ENCODE data around the gene CMIP. TPM values are rescaled to one million over a fixed set of nuclear protein-coding genes. Genes with fewer than 3 reads are reported as not detected.

Gene CMIP
- total and polyA plus RNA-seq, 3 experiments from 2014 or later, result 1.0 to 24.4 (median 23.6) TPM

- ChIA-PET CTCF (no interaction called here), POLR2A (no interaction called here)
- H3K27ac ChIP-seq (ENCODE audit: low read depth, low read length), result no peak overlapping the region
- Mint-ChIP-seq H3K36me3 (peaks cover 0 to 38% (median 9%) of the 10 kb centered on the region in 3 donors), H3K4me1 (peaks cover 18 to 50% (median 45%) of the 10 kb centered on the region in 3 donors), H3K27ac (peak overlapping the region in 2 of 8 donors; percentile 37 to 64), H3K4me3 (no peak overlapping the region), H3K9me3 (no peaks in the 10 kb centered on the region), H3K27me3 (peaks cover 0 to 1% of the 10 kb centered on the region in 2 donors)
- H3K4me3 ChIP-seq (ENCODE audit: low read length), result no peak overlapping the region
- H3K36me3 ChIP-seq (ENCODE audit: insufficient read depth, low read length), result no peaks in the 10 kb centered on the region
- no peaks in the 10 kb centered on the region for H3K4me1 ChIP-seq (ENCODE audit: insufficient read depth, low read length)
- no peak for DNase-seq
- no peaks in the 10 kb centered on the region for H3K27me3 ChIP-seq (ENCODE audit: insufficient read depth, low read length, poor library complexity, severe bottlenecking)
- no peaks in the 10 kb centered on the region for H3K9me3 ChIP-seq (ENCODE audit: low read length)
Observed at GRCh38 chr16:81587626-81588160, 143.1 kb downstream of the CMIP start.

- peak overlapping the region in 6 of 8 donors; percentile 26 to 86 (median 62) for H3K27ac Mint-ChIP-seq
- CTCF ChIA-PET, result interaction anchor here (0.7 kb wide), 1 partner anchor 224 kb away, joined by 3 read pairs; no protein-coding TSS in a partner anchor
Observed at GRCh38 chr16:81588326-81589081, 143.9 kb downstream of the CMIP start.

DNA sequence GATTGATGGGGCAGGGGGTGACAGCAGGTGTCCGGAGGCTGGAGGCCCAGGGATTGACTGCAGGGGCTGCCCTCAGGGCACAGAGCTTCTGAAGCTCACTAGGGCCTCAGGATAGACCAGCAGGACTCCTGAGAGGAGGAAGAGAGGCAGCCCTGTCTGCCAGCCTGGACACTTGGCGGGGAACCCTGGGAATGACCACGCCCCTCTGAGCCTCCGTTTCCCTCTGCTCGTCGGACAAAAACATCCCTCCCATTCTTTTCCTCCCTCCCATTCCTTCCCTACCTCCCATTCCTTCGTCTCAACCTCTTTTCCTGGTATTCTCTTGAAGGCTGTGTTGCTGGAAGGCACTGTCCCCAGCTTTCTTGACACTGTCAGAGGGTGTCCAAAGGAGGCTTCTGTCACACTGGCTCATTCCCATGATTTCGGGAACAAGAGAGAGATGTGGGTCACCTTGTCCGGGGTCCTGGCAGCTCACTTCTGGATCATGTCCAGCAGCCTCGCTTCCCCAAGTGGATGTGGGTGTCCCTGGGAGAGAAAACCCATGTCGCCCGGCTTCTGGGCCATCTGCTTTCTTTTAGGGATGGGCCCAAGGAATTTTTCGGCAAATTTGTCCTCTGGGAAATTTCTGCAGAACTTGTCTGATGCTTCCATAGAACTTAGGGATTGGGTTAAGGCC is 145.5 kb downstream of the CMIP start:
- peaks cover 17 to 48% (median 36%) of the 10 kb centered on the region in 3 donors for H3K4me1 Mint-ChIP-seq
- peak overlapping the region in 2 of 8 donors; percentile 11 to 34 for H3K27ac Mint-ChIP-seq
- Histone ChIP-seq H3K4me3 (ENCODE audit: low read length) (no peak overlapping the region), H3K36me3 (ENCODE audit: insufficient read depth, low read length) (no peaks in the 10 kb centered on the region), H3K9me3 (ENCODE audit: low read length) (no peaks in the 10 kb centered on the region), H3K4me1 (ENCODE audit: insufficient read depth, low read length) (no peaks in the 10 kb centered on the region), H3K27me3 (ENCODE audit: insufficient read depth, low read length, poor library complexity, severe bottlenecking) (no peaks in the 10 kb centered on the region), H3K27ac (ENCODE audit: low read depth, low read length) (no peak overlapping the region)
- no peak for DNase-seq
- POLR2A ChIA-PET, result no interaction called here
- no peaks in the 10 kb centered on the region for H3K27me3 Mint-ChIP-seq
- H3K9me3 Mint-ChIP-seq, result no peaks in the 10 kb centered on the region
- peaks cover 0 to 25% (median 4%) of the 10 kb centered on the region in 3 donors for H3K36me3 Mint-ChIP-seq
- CTCF ChIA-PET, result no interaction called here
- H3K4me3 Mint-ChIP-seq, result no peak overlapping the region

More at GRCh38 chr16:81588326-81589081, 143.9 kb downstream of the CMIP start:
- Mint-ChIP-seq H3K4me3 (no peak overlapping the region), H3K4me1 (peaks cover 17 to 51% (median 39%) of the 10 kb centered on the region in 3 donors), H3K36me3 (peaks cover 0 to 31% (median 9%) of the 10 kb centered on the region in 3 donors), H3K27me3 (peaks cover 0 to 1% of the 10 kb centered on the region in 2 donors), H3K9me3 (no peaks in the 10 kb centered on the region)
- Histone ChIP-seq H3K36me3 (ENCODE audit: insufficient read depth, low read length) (no peaks in the 10 kb centered on the region), H3K9me3 (ENCODE audit: low read length) (no peaks in the 10 kb centered on the region), H3K4me1 (ENCODE audit: insufficient read depth, low read length) (no peaks in the 10 kb centered on the region), H3K27me3 (ENCODE audit: insufficient read depth, low read length, poor library complexity, severe bottlenecking) (no peaks in the 10 kb centered on the region), H3K27ac (ENCODE audit: low read depth, low read length) (no peak overlapping the region), H3K4me3 (ENCODE audit: low read length) (no peak overlapping the region)
- POLR2A ChIA-PET, result no interaction called here
- no peak for DNase-seq

GRCh38 chr16:81590714-81591544 is 146.3 kb downstream of the CMIP start:
- no peak overlapping the region for H3K27ac ChIP-seq (ENCODE audit: low read depth, low read length)
- H3K36me3 ChIP-seq (ENCODE audit: insufficient read depth, low read length), result no peaks in the 10 kb centered on the region
- no peaks in the 10 kb centered on the region for H3K9me3 Mint-ChIP-seq
- peaks cover 16 to 50% (median 36%) of the 10 kb centered on the region in 3 donors for H3K4me1 Mint-ChIP-seq
- H3K27me3 Mint-ChIP-seq, result no peaks in the 10 kb centered on the region
- DNase-seq, result no peak
- no peaks in the 10 kb centered on the region for H3K27me3 ChIP-seq (ENCODE audit: insufficient read depth, low read length, poor library complexity, severe bottlenecking)
- H3K4me1 ChIP-seq (ENCODE audit: insufficient read depth, low read length), result no peaks in the 10 kb centered on the region
- no peaks in the 10 kb centered on the region for H3K9me3 ChIP-seq (ENCODE audit: low read length)
- ChIA-PET CTCF (no interaction called here), POLR2A (no interaction called here)
- H3K4me3 Mint-ChIP-seq, result no peak overlapping the region
- H3K27ac Mint-ChIP-seq, result peak overlapping the region in 6 of 8 donors; percentile 3 to 68 (median 52)
- no peak overlapping the region for H3K4me3 ChIP-seq (ENCODE audit: low read length)
- H3K36me3 Mint-ChIP-seq, result peaks cover 0 to 20% (median 4%) of the 10 kb centered on the region in 3 donors

DNA sequence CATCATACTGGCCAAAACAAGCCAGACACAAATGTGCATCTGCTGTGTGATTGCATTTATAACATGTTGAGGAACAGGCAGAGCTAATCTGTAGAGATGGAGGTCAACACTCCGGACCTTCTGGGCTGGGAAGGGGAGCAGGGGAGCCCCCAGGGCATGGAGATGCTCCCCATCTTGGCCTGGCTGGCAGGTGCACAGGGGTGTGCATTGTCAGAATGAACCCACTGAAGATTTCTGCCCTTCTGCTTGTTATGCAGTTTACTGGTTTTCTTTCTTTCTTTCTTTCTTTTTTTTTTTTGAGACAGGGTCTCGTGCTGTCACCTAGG is 146.9 kb downstream of the CMIP start:
- H3K9me3 ChIP-seq (ENCODE audit: low read length), result no peaks in the 10 kb centered on the region
- no peaks in the 10 kb centered on the region for H3K36me3 ChIP-seq (ENCODE audit: insufficient read depth, low read length)
- Mint-ChIP-seq H3K4me3 (no peak overlapping the region), H3K27ac (peak overlapping the region in 4 of 8 donors; percentile 38 to 64 (median 44)), H3K36me3 (peaks cover 0 to 20% (median 4%) of the 10 kb centered on the region in 3 donors), H3K27me3 (no peaks in the 10 kb centered on the region), H3K9me3 (no peaks in the 10 kb centered on the region), H3K4me1 (peaks cover 16 to 50% (median 38%) of the 10 kb centered on the region in 3 donors)
- no peak overlapping the region for H3K4me3 ChIP-seq (ENCODE audit: low read length)
- no peak overlapping the region for H3K27ac ChIP-seq (ENCODE audit: low read depth, low read length)
- no peak for DNase-seq
- ChIA-PET POLR2A (no interaction called here), CTCF (no interaction called here)
- no peaks in the 10 kb centered on the region for H3K27me3 ChIP-seq (ENCODE audit: insufficient read depth, low read length, poor library complexity, severe bottlenecking)
- no peaks in the 10 kb centered on the region for H3K4me1 ChIP-seq (ENCODE audit: insufficient read depth, low read length)

DNA sequence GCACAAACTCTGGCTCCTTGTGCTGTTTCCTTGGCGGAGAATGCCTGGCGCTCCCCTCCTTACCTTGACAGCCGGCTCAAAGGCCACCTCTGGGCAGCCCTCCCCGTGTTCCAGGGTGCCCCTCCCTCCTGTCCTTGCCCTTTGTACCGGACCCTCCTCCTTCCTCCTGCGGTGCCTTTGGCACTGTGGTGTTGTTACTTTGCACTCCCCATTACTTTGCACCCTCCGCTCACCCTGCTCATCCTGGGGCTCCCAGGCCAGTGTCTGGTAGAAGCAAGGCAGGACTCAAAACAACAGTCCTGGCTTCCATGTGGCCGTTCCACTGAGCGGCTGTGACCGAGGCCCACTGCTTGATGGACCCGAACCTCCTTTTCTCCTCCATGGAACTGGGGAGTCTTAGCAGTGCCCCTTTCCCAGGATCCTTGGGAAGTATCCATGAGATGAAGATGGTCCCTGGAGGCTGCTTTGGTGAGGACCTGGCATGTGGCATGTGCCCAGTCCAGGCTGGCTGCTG is 147.8 kb downstream of the CMIP start:
- no peaks in the 10 kb centered on the region for H3K9me3 ChIP-seq (ENCODE audit: low read length)
- H3K4me1 Mint-ChIP-seq, result peaks cover 14 to 52% (median 36%) of the 10 kb centered on the region in 3 donors
- no peaks in the 10 kb centered on the region for H3K27me3 ChIP-seq (ENCODE audit: insufficient read depth, low read length, poor library complexity, severe bottlenecking)
- H3K4me1 ChIP-seq (ENCODE audit: insufficient read depth, low read length), result no peaks in the 10 kb centered on the region
- no peak overlapping the region for H3K4me3 Mint-ChIP-seq
- no peak for DNase-seq
- H3K9me3 Mint-ChIP-seq, result no peaks in the 10 kb centered on the region
- no peak overlapping the region for H3K4me3 ChIP-seq (ENCODE audit: low read length)
- H3K27ac ChIP-seq (ENCODE audit: low read depth, low read length), result no peak overlapping the region
- H3K36me3 ChIP-seq (ENCODE audit: insufficient read depth, low read length), result no peaks in the 10 kb centered on the region
- H3K27me3 Mint-ChIP-seq, result no peaks in the 10 kb centered on the region
- H3K27ac Mint-ChIP-seq, result peak overlapping the region in 5 of 8 donors; percentile 22 to 63 (median 38)
- peaks cover 0 to 17% (median 2%) of the 10 kb centered on the region in 3 donors for H3K36me3 Mint-ChIP-seq
- CTCF ChIA-PET, result interaction anchor here (1.3 to 1.4 kb wide), 2 partner anchors 10 to 188 kb away, joined by 3 to 4 read pairs; no protein-coding TSS in a partner anchor
- POLR2A ChIA-PET, result no interaction called here

- ChIA-PET CTCF (interaction anchor here (1.3 to 1.4 kb wide), 2 partner anchors 9 to 190 kb away, joined by 3 to 4 read pairs; no protein-coding TSS in a partner anchor), POLR2A (no interaction called here)
- H3K9me3 ChIP-seq (ENCODE audit: low read length), result no peaks in the 10 kb centered on the region
- no peak for DNase-seq
- H3K36me3 ChIP-seq (ENCODE audit: insufficient read depth, low read length), result no peaks in the 10 kb centered on the region
- H3K27me3 ChIP-seq (ENCODE audit: insufficient read depth, low read length, poor library complexity, severe bottlenecking), result no peaks in the 10 kb centered on the region
- no peak overlapping the region for H3K4me3 ChIP-seq (ENCODE audit: low read length)
- Mint-ChIP-seq H3K27me3 (no peaks in the 10 kb centered on the region), H3K9me3 (no peaks in the 10 kb centered on the region), H3K4me1 (peaks cover 16 to 56% (median 31%) of the 10 kb centered on the region in 3 donors), H3K27ac (peak overlapping the region in 2 of 8 donors; percentile 50 to 64), H3K36me3 (peaks cover 0 to 19% (median 2%) of the 10 kb centered on the region in 3 donors), H3K4me3 (no peak overlapping the region)
- H3K4me1 ChIP-seq (ENCODE audit: insufficient read depth, low read length), result no peaks in the 10 kb centered on the region
- no peak overlapping the region for H3K27ac ChIP-seq (ENCODE audit: low read depth, low read length)
Observed at GRCh38 chr16:81593481-81593880, 148.9 kb downstream of the CMIP start.

Measured in CD8-positive, alpha-beta memory T cell (primary cell).